Measurements from ENCODE around the gene PAM. TPM values are rescaled to one million over a fixed set of nuclear protein-coding genes. Genes with fewer than 3 reads are reported as not detected.

Gene PAM
- total RNA-seq, 2 donors from 2014 or later = 2,512 to 4,531 TPM

- Histone ChIP-seq H3K9me3 (no peaks in the 10 kb centered on the region), H3K4me3 (no peak overlapping the region), H3K4me1 (peaks cover 0 to 13% of the 10 kb centered on the region in 2 donors), H3K36me3 (peaks cover 41% of the 10 kb centered on the region), H3K27me3 (no peaks in the 10 kb centered on the region), H3K27ac (no peak overlapping the region)
- no peak for DNase-seq (ENCODE audit: low spot score)
- TF ChIP-seq CTCF (IDR thresholded peaks at IDR 0.05) = no peak
Measured at GRCh38 chr5:103000089-103000488, 245.0 kb downstream of the PAM start.

- Histone ChIP-seq H3K4me1 (peaks cover 0 to 6% of the 10 kb centered on the region in 2 donors), H3K36me3 (peaks cover 62% of the 10 kb centered on the region), H3K27ac (no peak overlapping the region), H3K4me3 (no peak overlapping the region), H3K9me3 (no peaks in the 10 kb centered on the region), H3K27me3 (no peaks in the 10 kb centered on the region)
- no peak for TF ChIP-seq CTCF (IDR thresholded peaks at IDR 0.05)
- no peak for DNase-seq (ENCODE audit: low spot score)
Measured at GRCh38 chr5:103003872-103004271, 248.8 kb downstream of the PAM start.

GRCh38 chr5:103005276-103005675, 250.2 kb downstream of the PAM start:
- Histone ChIP-seq H3K27ac (no peak overlapping the region), H3K4me1 (peaks cover 0 to 3% of the 10 kb centered on the region in 2 donors), H3K9me3 (no peaks in the 10 kb centered on the region), H3K4me3 (no peak overlapping the region), H3K27me3 (no peaks in the 10 kb centered on the region), H3K36me3 (peaks cover 64% of the 10 kb centered on the region)
- no peak for TF ChIP-seq CTCF (IDR thresholded peaks at IDR 0.05)
- DNase-seq (ENCODE audit: low spot score) = no peak

- no peak for TF ChIP-seq CTCF (IDR thresholded peaks at IDR 0.05)
- Histone ChIP-seq H3K36me3 (peaks cover 79% of the 10 kb centered on the region), H3K27ac (no peak overlapping the region), H3K4me1 (peaks cover 0 to 3% of the 10 kb centered on the region in 2 donors), H3K4me3 (no peak overlapping the region), H3K27me3 (no peaks in the 10 kb centered on the region), H3K9me3 (no peaks in the 10 kb centered on the region)
- DNase-seq (ENCODE audit: low spot score) = no peak
Measured at GRCh38 chr5:103006921-103007320, 251.8 kb downstream of the PAM start.

- no peak overlapping the region for H3K27ac ChIP-seq
- H3K4me3 ChIP-seq = no peak overlapping the region
- no peaks in the 10 kb centered on the region for H3K27me3 ChIP-seq
- DNase-seq (ENCODE audit: low spot score) = no peak
- TF ChIP-seq CTCF (IDR thresholded peaks at IDR 0.05) = no peak
- H3K9me3 ChIP-seq = peaks cover 0 to 4% of the 10 kb centered on the region in 2 donors
- no peaks in the 10 kb centered on the region for H3K4me1 ChIP-seq
- H3K36me3 ChIP-seq = peaks cover 92% of the 10 kb centered on the region
Measured at GRCh38 chr5:103010168-103010567, 255.1 kb downstream of the PAM start.

- Histone ChIP-seq H3K36me3 (peaks cover 93% of the 10 kb centered on the region), H3K9me3 (peaks cover 0 to 4% of the 10 kb centered on the region in 2 donors), H3K4me3 (no peak overlapping the region), H3K27me3 (no peaks in the 10 kb centered on the region), H3K4me1 (no peaks in the 10 kb centered on the region), H3K27ac (no peak overlapping the region)
- no peak for TF ChIP-seq CTCF (IDR thresholded peaks at IDR 0.05)
- no peak for DNase-seq (ENCODE audit: low spot score)
Measured at GRCh38 chr5:103013933-103014552, 258.9 kb downstream of the PAM start.
